IMR-90 (cell line): ENCODE measurements around the gene AFG3L2. TPM values are rescaled to one million over a fixed set of nuclear protein-coding genes. Genes with fewer than 3 reads are reported as not detected.
A peak's percentile ranks its signal among the peaks of the same experiment; 100 is the strongest.

Experiments
- ATAC-seq: fragments of 200-7000 bp; cut with Tn5 transposase; 2 replicates; pipeline ENCODE4 v1.9.1; 2020; ENCODE audit warnings: low read depth, mild to moderate bottlenecking, moderate library complexity
- BruUV-seq: library from RNA; stranded (reverse); fragments of 400-500 nt; replicated peaks from 2 replicates; lab custom pipeline; 2021; lab: Mats Ljungman, UMichigan
- CTCF ChIA-PET: fragments of 300-600 bp; formaldehyde crosslinking; extraction: SDS; loops from one replicate; lab custom pipeline; 2021; ENCODE audit warnings: antibody characterized with exemption; lab: Yijun Ruan, JAX
- POLR2A ChIA-PET: fragments of 300-600 bp; sonication (Branson Sonifier 250); formaldehyde crosslinking; loops from one replicate; lab custom pipeline; 2022; ENCODE audit warnings: antibody characterized with exemption; ENCODE audit not compliant: unreplicated experiment; lab: Charles Lee
- DNase-seq: peaks from one replicate; pipeline ENCODE4 v3.0.0; 2013
- H2AFZ ChIP-seq: replicated peaks from 2 replicates; pipeline ENCODE3; 2013; ENCODE audit warnings: low read length, mild to moderate bottlenecking; ENCODE audit not compliant: poor library complexity
- H2AK5ac ChIP-seq: 2 replicates; pipeline ENCODE4 v1.6.1; 2013; ENCODE audit warnings: low read depth, low read length, inconsistent platforms
- H2AK9ac ChIP-seq: replicated peaks from 2 replicates; pipeline ENCODE3; 2013; ENCODE audit warnings: mild to moderate bottlenecking, low read depth, low read length, moderate library complexity; ENCODE audit not compliant: poor library complexity
- H2BK120ac ChIP-seq: 2 replicates; pipeline ENCODE4 v1.6.1; 2013; ENCODE audit warnings: low read depth, low read length, inconsistent platforms
- H2BK15ac ChIP-seq: 3 replicates; pipeline ENCODE4 v1.6.1; 2013; ENCODE audit warnings: low read depth, low read length, inconsistent platforms
- H2BK20ac ChIP-seq: 2 replicates; pipeline ENCODE4 v1.6.1; 2013; ENCODE audit warnings: low read depth, mild to moderate bottlenecking, inconsistent platforms, low read length, moderate library complexity
- H2BK5ac ChIP-seq: 2 replicates; pipeline ENCODE4 v1.6.1; 2013; ENCODE audit warnings: mild to moderate bottlenecking, low read depth, low read length, inconsistent platforms; ENCODE audit not compliant: poor library complexity, severe bottlenecking
- H3K14ac ChIP-seq: replicated peaks from 2 replicates; pipeline ENCODE4 v1.6.1; 2013; ENCODE audit warnings: low read depth, low read length, inconsistent platforms
- H3K18ac ChIP-seq: 2 replicates; pipeline ENCODE4 v1.6.1; 2013; ENCODE audit warnings: low read depth, low read length, control low read depth
- H3K23ac ChIP-seq: 2 replicates; pipeline ENCODE4 v1.6.1; 2013; ENCODE audit warnings: low read depth, low read length, inconsistent platforms
- H3K27ac ChIP-seq: 2 replicates; pipeline ENCODE4 v1.5.1; 2013; ENCODE audit warnings: mild to moderate bottlenecking, control low read depth, low read length; ENCODE audit not compliant: insufficient read depth
- H3K27me3 ChIP-seq: 2 replicates; pipeline ENCODE4 v1.6.1; 2013; ENCODE audit warnings: low read length; ENCODE audit not compliant: control insufficient read depth, insufficient read depth
- H3K36me3 ChIP-seq: 2 replicates; pipeline ENCODE4 v1.6.1; 2013; ENCODE audit warnings: low read length, mixed read lengths; ENCODE audit not compliant: control insufficient read depth, insufficient read depth
- H3K4ac ChIP-seq: 2 replicates; pipeline ENCODE4 v1.6.1; 2013; ENCODE audit warnings: low read depth, low read length, inconsistent platforms
- H3K4me1 ChIP-seq: 2 replicates; pipeline ENCODE4 v1.6.1; 2013; ENCODE audit warnings: low read length, mixed read lengths; ENCODE audit not compliant: control insufficient read depth, insufficient read depth
- H3K4me2 ChIP-seq: 2 replicates; pipeline ENCODE4 v1.6.1; 2013; ENCODE audit warnings: low read depth, mild to moderate bottlenecking, control low read depth, low read length, moderate library complexity
- H3K4me3 ChIP-seq: 2 replicates; pipeline ENCODE4 v1.5.1; 2013; ENCODE audit warnings: low read depth, mild to moderate bottlenecking, control low read depth, low read length, moderate library complexity; ENCODE audit not compliant: insufficient read depth
- H3K56ac ChIP-seq: 2 replicates; pipeline ENCODE4 v1.6.1; 2013; ENCODE audit warnings: low read length, inconsistent platforms; ENCODE audit not compliant: insufficient read depth; ENCODE audit errors: extremely low read depth
- H3K79me1 ChIP-seq, 2 experiments: 2 replicates each; pipeline ENCODE4 v1.6.1; 2013; ENCODE audit warnings: low read length in 2 of 2, inconsistent platforms in 1 of 2, low read depth in 1 of 2
- H3K9ac ChIP-seq: 2 replicates; pipeline ENCODE4 v1.6.1; 2013; ENCODE audit warnings: low read depth, low read length, control low read depth
- H3K9me1 ChIP-seq: 2 replicates; pipeline ENCODE4 v1.6.1; 2013; ENCODE audit warnings: low read length, inconsistent platforms; ENCODE audit not compliant: insufficient read depth
- H3K9me3 ChIP-seq: 2 replicates; pipeline ENCODE4 v1.6.1; 2013; ENCODE audit warnings: low read length; ENCODE audit not compliant: control insufficient read depth, insufficient read depth
- H4K20me1 ChIP-seq: 2 replicates; pipeline ENCODE4 v1.6.1; 2013; ENCODE audit warnings: low read length, inconsistent platforms; ENCODE audit not compliant: insufficient read depth
- H4K5ac ChIP-seq: 2 replicates; pipeline ENCODE4 v1.6.1; 2013; ENCODE audit warnings: mild to moderate bottlenecking, low read depth, low read length, control low read depth
- H4K8ac ChIP-seq, 2 experiments: 2 replicates each; pipeline ENCODE4 v1.6.1; 2013; ENCODE audit warnings: low read depth in 2 of 2, low read length in 2 of 2, control low read depth in 1 of 2, inconsistent platforms in 1 of 2
- H4K91ac ChIP-seq: 2 replicates; pipeline ENCODE4 v1.6.1; 2013; ENCODE audit warnings: low read depth, low read length, inconsistent platforms; ENCODE audit not compliant: insufficient read depth
- BHLHE40 ChIP-seq: fragments of 150-350 bp; IDR thresholded peaks from 2 replicates; pipeline ENCODE4 v1.6.1; 2016; ENCODE audit warnings: mild to moderate bottlenecking, low read depth, low read length
- CEBPB ChIP-seq: IDR thresholded peaks from 2 replicates; pipeline ENCODE4 v1.6.1; 2012; ENCODE audit warnings: low read depth, low read length, improper control_type of control experiment
- CHD1 ChIP-seq: IDR thresholded peaks from 2 replicates; pipeline ENCODE4 v1.6.1; 2012; ENCODE audit warnings: low read depth, low read length, improper control_type of control experiment
- ELK1 ChIP-seq: fragments of 150-350 bp; IDR thresholded peaks from 2 replicates; pipeline ENCODE4 v1.6.1; 2016; ENCODE audit warnings: low read depth, mild to moderate bottlenecking, low read length, moderate library complexity, borderline replicate concordance
- FOS ChIP-seq: fragments of 150-350 bp; IDR thresholded peaks from 2 replicates; pipeline ENCODE4 v1.6.1; 2016; ENCODE audit warnings: low read depth, low read length
- MAZ ChIP-seq: IDR thresholded peaks from 2 replicates; pipeline ENCODE4 v1.6.1; 2012; ENCODE audit warnings: low read depth, mild to moderate bottlenecking, low read length, improper control_type of control experiment, moderate library complexity, borderline replicate concordance
- NFE2L2 ChIP-seq: fragments of 150-350 bp; IDR thresholded peaks from 2 replicates; pipeline ENCODE4 v1.6.1; 2016; ENCODE audit warnings: low read depth, mild to moderate bottlenecking, low read length
- RAD21 ChIP-seq: IDR thresholded peaks from 2 replicates; pipeline ENCODE4 v1.6.1; 2012; ENCODE audit warnings: low read length, improper control_type of control experiment
- RCOR1 ChIP-seq: IDR thresholded peaks from 2 replicates; pipeline ENCODE4 v1.6.1; 2012; ENCODE audit warnings: mild to moderate bottlenecking, low read length, improper control_type of control experiment; ENCODE audit not compliant: insufficient replicate concordance
- RFX5 ChIP-seq: IDR thresholded peaks from 2 replicates; pipeline ENCODE4 v1.8.0; 2012; ENCODE audit warnings: low read depth, mild to moderate bottlenecking, low read length, moderate library complexity
- SMC3 ChIP-seq: fragments of 150-350 bp; IDR thresholded peaks from 2 replicates; pipeline ENCODE4 v1.6.1; 2016; ENCODE audit warnings: low read depth, mild to moderate bottlenecking, antibody characterized with exemption, low read length, moderate library complexity
- USF2 ChIP-seq: fragments of 150-350 bp; IDR thresholded peaks from 2 replicates; pipeline ENCODE4 v1.6.1; 2017; ENCODE audit warnings: mild to moderate bottlenecking, antibody characterized with exemption, low read length, low read depth
- WGBS, 2 experiments: methylation state at CpG; one replicate each; pipeline versions ENCODE4 v1.1.5 to v1.1.7; 2013; ENCODE audit warnings: missing lambda C conversion rate in 2 of 2; ENCODE audit not compliant: insufficient read length in 1 of 2; ENCODE audit errors: extremely low coverage in 2 of 2; 5-methylcytosine and 5-hydroxymethylcytosine counted together
- dilution Hi-C: fragments of 300-500 bp; cut with HindIII; formaldehyde crosslinking; loops from one replicate; pipeline ENCODE4 v1.14.3; 2018; ENCODE audit warnings: low sequenced_read_pairs; ENCODE audit not compliant: unreplicated experiment
- in situ Hi-C: fragments of 300-500 bp; cut with MboI; formaldehyde crosslinking; loops from 3 replicates; pipeline ENCODE4 v1.14.3; 2019; ENCODE audit warnings: low sequenced_read_pairs, inconsistent platforms, mixed read lengths
- intact Hi-C: fragments of 100-400 bp; cut with micrococcal nuclease; formaldehyde crosslinking; loops from 2 replicates; pipeline ENCODE4 v1.10.0; 2022
- polyA plus RNA-seq, 3 experiments: library from polyadenylated mRNA; depleted of rRNA; stranded (reverse); fragments of >200 nt; gene quantifications; 2 replicates each; pipeline ENCODE4 v1.2.3, GENCODE V29; 2012; ENCODE audit warnings: low replicate concordance in 1 of 3
- total RNA-seq: library from RNA; depleted of rRNA; stranded (reverse); fragments of >200 nt; gene quantifications from 2 replicates; pipeline ENCODE4 v1.2.3, GENCODE V29; 2012

Gene AFG3L2
- total and polyA plus RNA-seq, 2 of the 4 experiments (the other 2 are of a cell fraction), result 26.9 to 37.6 TPM

GRCh38 chr18:12282442-12283039, 94.5 kb downstream of the AFG3L2 start (continued):
- no peak for TF ChIP-seq CHD1
- TF ChIP-seq BHLHE40, result 0 out of 2 replicates have a peak, but pooled peaks have one; percentile 2

- Histone ChIP-seq H4K5ac (peak overlapping the region; percentile 56; the same call in 1 of the 2 replicates), H3K27me3 (no peaks in the 10 kb centered on the region), H3K4me2 (no peak overlapping the region), H3K9me3 (no peaks in the 10 kb centered on the region), H2AK9ac (peak overlapping the region; percentile 94), H3K36me3 (no peaks in the 10 kb centered on the region), H3K14ac (peak overlapping the region; percentile 92), H3K23ac (peak overlapping the region; percentile 62; the same call in 1 of the 2 replicates), H3K4ac (peak overlapping the region; percentile 95), H3K27ac (peak overlapping the region; percentile 65), H2AK5ac (peak overlapping the region; percentile 97), H4K91ac (peak overlapping the region; percentile 94), H3K9me1 (peaks cover 24% of the 10 kb centered on the region; the same call in 1 of the 2 replicates), H2BK15ac (peak overlapping the region; percentile 52; the same call in 2 of the 3 replicates), H2BK20ac (peak overlapping the region; percentile 96), H3K4me3 (no peak overlapping the region), H3K18ac (peak overlapping the region; percentile 68), H2AFZ (no peak overlapping the region), H3K79me1 (peaks cover 14 to 47% of the 10 kb centered on the region in 2 experiments), H2BK120ac (peak overlapping the region; percentile 95), H4K20me1 (no peaks in the 10 kb centered on the region; the same call in 1 of the 2 replicates), H3K4me1 (peaks cover 34% of the 10 kb centered on the region), H4K8ac (peak overlapping the region; percentile 68 to 95), H3K56ac (peak overlapping the region; percentile 56), H2BK5ac (peak overlapping the region; percentile 90), H3K9ac (peak overlapping the region; percentile 34; the same call in 1 of the 2 replicates)
- TF ChIP-seq MAZ, result no peak
- no peak for TF ChIP-seq RCOR1
- no peak for TF ChIP-seq ELK1
- TF ChIP-seq RAD21, result no peak
- TF ChIP-seq CEBPB, result no peak
- no peak for TF ChIP-seq BHLHE40
- TF ChIP-seq USF2, result no peak
- no peak for TF ChIP-seq FOS
- no peak for TF ChIP-seq CHD1
- no peak for TF ChIP-seq RFX5
- TF ChIP-seq SMC3, result no peak
- TF ChIP-seq NFE2L2, result no peak
- POLR2A ChIA-PET, result interaction anchor here (1.3 kb wide), 1 partner anchor 26 kb away, joined by 3 read pairs; the partner anchor contains the start of gene TUBB6
- no TSS peak for BruUV-seq
- CTCF ChIA-PET, result interaction anchor here (0.6 to 1.8 kb wide), 2 partner anchors 10 to 14 kb away, joined by 4 to 8 read pairs; no protein-coding TSS in a partner anchor
- no CpG with 5 or more reads among the region's 1 CpG for WGBS, 2 experiments
- no peak for ATAC-seq
- intact Hi-C loops, result no loop called here
- dilution Hi-C loops, result no loop called here
- in situ Hi-C loops, result loop anchor here (10.0 kb wide), 1 partner anchor 427 kb away; the partner anchor contains the start of gene CHMP1B
- DNase-seq, result no peak
Observed at GRCh38 chr18:12281861-12282260, 95.2 kb downstream of the AFG3L2 start.
